Testis (tissue), 3 donors: ENCODE results near the gene SETD3. TPM values are rescaled to one million over a fixed set of nuclear protein-coding genes. Genes with fewer than 3 reads are reported as not detected.

Source experiments
- DNase-seq: peaks from one replicate; pipeline ENCODE4 v3.0.0-alpha.2; 2019
- H3K27ac ChIP-seq, 2 donors: fragments of 200-600 bp; sonication (generic); one replicate each; pipeline ENCODE4 v1.5.1; 2019
- H3K27me3 ChIP-seq: fragments of 200-600 bp; sonication (generic); one replicate; pipeline ENCODE4 v1.5.1; 2019
- H3K36me3 ChIP-seq: fragments of 200-600 bp; sonication (generic); one replicate; pipeline ENCODE4 v1.5.1; 2017; ENCODE audit warnings: low read depth; ENCODE audit errors: missing control alignments
- H3K4me1 ChIP-seq: fragments of 200-600 bp; sonication (generic); one replicate; pipeline ENCODE4 v1.5.1; 2019
- H3K4me3 ChIP-seq, 2 donors: fragments of 200-600 bp; sonication (generic); one replicate each; pipeline ENCODE4 v1.5.1; 2017 to 2019
- H3K9me3 ChIP-seq: fragments of 200-600 bp; sonication (generic); one replicate; pipeline ENCODE4 v1.5.1; 2017
- CTCF ChIP-seq, 3 experiments: fragments of 450-650 bp in 2 of 3; fragments of 200-600 bp in 1 of 3; sonication (generic) in 1 of 3; IDR thresholded peaks; one replicate each; pipeline ENCODE4 v1.5.1; 2016 to 2019; ENCODE audit warnings: antibody characterized with exemption in 3 of 3, mild to moderate bottlenecking in 2 of 3, moderate library complexity in 1 of 3
- POLR2A ChIP-seq: fragments of 450-650 bp; IDR thresholded peaks from one replicate; pipeline ENCODE4 v1.6.1; 2017; ENCODE audit warnings: antibody characterized with exemption, mild to moderate bottlenecking, moderate library complexity
- WGBS, 2 donors: methylation state at CpG; one replicate each; pipeline ENCODE4 v1.1.5; 2018; 5-methylcytosine and 5-hydroxymethylcytosine counted together
- intact Hi-C: fragments of 100-400 bp; cut with DNase I; formaldehyde crosslinking; loops from one replicate; pipeline ENCODE4 v1.15.1; 2023; ENCODE audit warnings: low total_unique reads
- polyA plus RNA-seq: library from polyadenylated mRNA; stranded (reverse); fragments of 350-450 nt; fragmentation: Illumina TruSeq; extraction: RNeasy Lipid Tissue Mini Kit (QIAGEN cat#74804); gene quantifications from one replicate; pipeline ENCODE4 v1.2.3, GENCODE V29; 2014; ENCODE audit warnings: low read depth, low replicate concordance; ENCODE audit not compliant: insufficient read depth
- total RNA-seq, 2 donors: library from RNA; depleted of rRNA; stranded (reverse); fragments of >200 nt; gene quantifications; one replicate each; pipeline ENCODE4 v1.2.3, GENCODE V29; 2016

SETD3 gene
- total and polyA plus RNA-seq, 3 donors from 2014 or later: 135 to 186 (median 160) TPM

GRCh38 chr14:99525699-99526080 lies 45.0 kb upstream of the SETD3 start:
- no peak for DNase-seq
- Histone ChIP-seq H3K9me3 (no peaks in the 10 kb centered on the region), H3K4me1 (peaks cover 17% of the 10 kb centered on the region), H3K27ac (no peak overlapping the region), H3K4me3 (no peak overlapping the region), H3K27me3 (no peaks in the 10 kb centered on the region), H3K36me3 (no peaks in the 10 kb centered on the region)
- intact Hi-C loops: no loop called here
- 89% methylated on average over 12 of the region's 12 CpGs; no CpG with 5 or more reads in 1 of the 2 donors for WGBS, 2 donors
- no peak for TF ChIP-seq CTCF (IDR thresholded peaks at IDR 0.05)
- TF ChIP-seq POLR2A: no peak

- 71 to 78% methylated on average over 4 to 17 of the region's 17 CpGs for WGBS, 2 donors
- no peak overlapping the region for H3K4me3 ChIP-seq
- no peak for DNase-seq
- no peak overlapping the region for H3K27ac ChIP-seq
- H3K9me3 ChIP-seq: no peaks in the 10 kb centered on the region
- H3K4me1 ChIP-seq: peaks cover 17% of the 10 kb centered on the region
- intact Hi-C loops: no loop called here
- H3K36me3 ChIP-seq: no peaks in the 10 kb centered on the region
- no peaks in the 10 kb centered on the region for H3K27me3 ChIP-seq
- no peak for TF ChIP-seq POLR2A
- no peak for TF ChIP-seq CTCF (IDR thresholded peaks at IDR 0.05)
These were observed 44.4 kb upstream of the SETD3 start for GRCh38 chr14:99524804-99525698.

- Histone ChIP-seq H3K9me3 (no peaks in the 10 kb centered on the region), H3K4me1 (peaks cover 17% of the 10 kb centered on the region), H3K36me3 (no peaks in the 10 kb centered on the region), H3K27ac (no peak overlapping the region), H3K4me3 (no peak overlapping the region), H3K27me3 (no peaks in the 10 kb centered on the region)
- DNase-seq: no peak
- 66 to 69% methylated on average over 14 to 16 of the region's 16 CpGs for WGBS, 2 donors
- intact Hi-C loops: no loop called here
- no peak for TF ChIP-seq CTCF (IDR thresholded peaks at IDR 0.05)
- TF ChIP-seq POLR2A: no peak
These were observed 43.5 kb upstream of the SETD3 start for GRCh38 chr14:99524091-99524661.

GRCh38 chr14:99523704-99524055 lies 43.0 kb upstream of the SETD3 start:
- no peaks in the 10 kb centered on the region for H3K9me3 ChIP-seq
- intact Hi-C loops: no loop called here
- WGBS, 2 donors: 66 to 79% methylated on average over 5 of the region's 5 CpGs
- H3K27me3 ChIP-seq: no peaks in the 10 kb centered on the region
- no peak overlapping the region for H3K4me3 ChIP-seq
- H3K36me3 ChIP-seq: no peaks in the 10 kb centered on the region
- no peak overlapping the region for H3K27ac ChIP-seq
- peaks cover 19% of the 10 kb centered on the region for H3K4me1 ChIP-seq
- TF ChIP-seq POLR2A (no peak), CTCF (IDR thresholded peaks at IDR 0.05) (no peak)
- no peak for DNase-seq
